Neural cell (in vitro differentiated cells): ENCODE results near the gene ASH1L.

Experiments
- CTCF ChIP-seq: fragments of 450-650 bp; IDR thresholded peaks from 2 replicates; pipeline ENCODE4 v1.5.1; 2014; ENCODE audit warnings: antibody characterized with exemption, mild to moderate bottlenecking, moderate library complexity; ENCODE audit not compliant: poor library complexity, severe bottlenecking
- EZH2 ChIP-seq: fragments of 200-600, 300-800 bp; shearing (Covaris generic), sonication (generic); IDR thresholded peaks from 2 replicates; pipeline ENCODE4 v1.6.1; 2014; ENCODE audit warnings: antibody characterized with exemption, low read length, borderline replicate concordance, mild to moderate bottlenecking; ENCODE audit not compliant: insufficient read depth, poor library complexity, severe bottlenecking
- MXI1 ChIP-seq: fragments of 450-650 bp; conservative IDR thresholded peaks from 2 replicates; pipeline ENCODE4 v1.6.1; 2014; ENCODE audit warnings: antibody characterized with exemption, mild to moderate bottlenecking; ENCODE audit not compliant: poor library complexity, severe bottlenecking
- POLR2AphosphoS5 ChIP-seq: IDR thresholded peaks from 2 replicates; pipeline ENCODE4 v1.6.1; 2012
- RAD21 ChIP-seq: fragments of 450-650 bp; conservative IDR thresholded peaks from 2 replicates; pipeline ENCODE4 v1.6.1; 2014; ENCODE audit warnings: antibody characterized with exemption, mild to moderate bottlenecking, moderate library complexity
- REST ChIP-seq: IDR thresholded peaks from 2 replicates; pipeline ENCODE4 v1.6.1; 2012; ENCODE audit warnings: borderline replicate concordance
- SMC3 ChIP-seq: fragments of 450-650 bp; conservative IDR thresholded peaks from 2 replicates; pipeline ENCODE4 v1.6.1; 2014; ENCODE audit warnings: antibody characterized with exemption, mild to moderate bottlenecking, moderate library complexity; ENCODE audit not compliant: poor library complexity

- TF ChIP-seq CTCF (no peak), EZH2 (no peak), RAD21 (no peak), POLR2AphosphoS5 (no peak), SMC3 (no peak), MXI1 (no peak), REST (no peak)
Measured at GRCh38 chr1:155569988-155570592, 7.5 kb upstream of the ASH1L start.
